ENCODE results near the gene ZNF865. TPM values are rescaled to one million over a fixed set of nuclear protein-coding genes. Genes with fewer than 3 reads are reported as not detected.
A peak's percentile ranks its signal among the peaks of the same experiment; 100 is the strongest.

The ZNF865 gene
- total RNA-seq, 1 experiment from 2014 or later: 12.2 TPM

DNA sequence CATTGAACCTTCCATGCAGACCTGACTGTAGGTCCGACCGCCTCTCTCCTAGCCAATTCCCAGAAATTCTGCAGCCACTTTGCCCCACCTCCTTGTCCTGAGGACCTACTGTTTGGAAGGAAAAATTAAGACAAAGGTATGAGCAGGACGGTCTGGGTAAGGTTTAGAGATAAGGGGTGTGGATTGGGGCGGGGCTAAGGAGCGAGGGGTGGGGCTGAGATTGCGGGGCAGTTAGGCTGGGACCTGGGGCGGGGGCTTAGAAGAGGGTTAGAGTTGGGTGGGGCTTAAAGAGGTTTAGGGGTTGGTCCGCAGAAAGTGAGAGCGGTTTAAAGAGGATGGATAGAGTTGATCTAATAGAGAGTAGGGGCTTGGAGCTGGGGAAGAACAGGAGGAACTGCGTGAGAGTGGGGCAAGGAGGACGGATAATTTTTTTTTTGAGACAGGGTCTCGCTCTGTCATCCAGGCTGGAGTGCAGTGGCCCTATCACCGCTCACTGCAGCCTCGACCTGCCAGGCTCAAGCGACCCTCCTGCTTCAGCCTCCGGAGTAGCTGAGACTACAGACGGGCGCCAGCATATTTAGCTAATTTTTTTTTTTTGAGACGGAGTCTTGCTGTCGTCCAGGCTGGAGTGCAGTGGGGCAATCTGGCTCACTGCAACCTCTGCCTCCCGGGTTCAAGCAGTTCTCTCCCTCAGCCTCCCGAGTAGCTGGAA is 1.7 kb upstream of the ZNF865 start:
- intact Hi-C loops (cut with micrococcal nuclease): no loop called here
- Mint-ChIP-seq H3K9me3 (ENCODE audit: unreplicated experiment) (no peaks in the 10 kb centered on the region), H3K4me1 (ENCODE audit: insufficient read depth, unreplicated experiment) (peaks cover 50% of the 10 kb centered on the region), H3K27me3 (ENCODE audit: insufficient read depth, unreplicated experiment) (no peaks in the 10 kb centered on the region), H3K36me3 (ENCODE audit: insufficient read depth, unreplicated experiment) (peaks cover 33% of the 10 kb centered on the region), H3K4me3 (ENCODE audit: unreplicated experiment) (peak overlapping the region; percentile 40), H3K27ac (ENCODE audit: low read depth, unreplicated experiment) (no peak overlapping the region)
- ChIA-PET CTCF (interaction anchor here (0.8 to 4.5 kb wide), 4 partner anchors 24 to 100 kb away, joined by 3 to 23 read pairs (median 14); no protein-coding TSS in a partner anchor), POLR2A (interaction anchor here (0.6 to 1.6 kb wide), 9 partner anchors 21 to 1141 kb away, joined by 3 to 8 read pairs (median 4); partner anchors contain the start of genes ZNF581 and ZNF784)
- TF ChIP-seq, protein P1, sequence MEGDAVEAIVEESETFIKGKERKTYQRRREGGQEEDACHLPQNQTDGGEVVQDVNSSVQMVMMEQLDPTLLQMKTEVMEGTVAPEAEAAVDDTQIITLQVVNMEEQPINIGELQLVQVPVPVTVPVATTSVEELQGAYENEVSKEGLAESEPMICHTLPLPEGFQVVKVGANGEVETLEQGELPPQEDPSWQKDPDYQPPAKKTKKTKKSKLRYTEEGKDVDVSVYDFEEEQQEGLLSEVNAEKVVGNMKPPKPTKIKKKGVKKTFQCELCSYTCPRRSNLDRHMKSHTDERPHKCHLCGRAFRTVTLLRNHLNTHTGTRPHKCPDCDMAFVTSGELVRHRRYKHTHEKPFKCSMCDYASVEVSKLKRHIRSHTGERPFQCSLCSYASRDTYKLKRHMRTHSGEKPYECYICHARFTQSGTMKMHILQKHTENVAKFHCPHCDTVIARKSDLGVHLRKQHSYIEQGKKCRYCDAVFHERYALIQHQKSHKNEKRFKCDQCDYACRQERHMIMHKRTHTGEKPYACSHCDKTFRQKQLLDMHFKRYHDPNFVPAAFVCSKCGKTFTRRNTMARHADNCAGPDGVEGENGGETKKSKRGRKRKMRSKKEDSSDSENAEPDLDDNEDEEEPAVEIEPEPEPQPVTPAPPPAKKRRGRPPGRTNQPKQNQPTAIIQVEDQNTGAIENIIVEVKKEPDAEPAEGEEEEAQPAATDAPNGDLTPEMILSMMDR (IDR thresholded peaks at IDR 0.05; ENCODE audit: unreplicated experiment): no peak
- no TSS peak for BruUV-seq (replicated peaks)
- DNase-seq (ENCODE audit: unreplicated experiment): no peak

DNA sequence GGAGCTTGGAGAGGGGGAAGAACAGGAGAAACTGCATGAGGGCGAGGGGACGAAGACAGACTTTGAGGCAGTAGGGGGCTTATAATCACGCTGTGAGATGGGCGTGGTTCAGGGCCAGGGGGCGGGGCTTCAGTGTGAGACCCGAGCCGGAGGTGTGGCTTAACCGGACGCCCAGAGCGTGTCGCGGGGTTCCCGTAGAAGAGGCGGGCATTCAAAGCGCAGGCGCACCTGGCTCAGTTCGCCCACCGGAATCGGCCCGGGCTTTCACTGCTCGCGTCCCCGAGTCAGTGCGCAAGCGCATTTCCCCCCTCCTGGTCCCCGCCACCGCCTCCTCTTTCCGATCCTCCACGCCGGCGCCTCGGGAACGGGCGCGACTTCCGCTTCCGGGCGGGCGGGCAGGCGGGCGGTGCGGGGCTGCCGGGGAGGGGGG is 225 bp upstream of the ZNF865 start:
- Mint-ChIP-seq H3K36me3 (ENCODE audit: insufficient read depth, unreplicated experiment) (peaks cover 32% of the 10 kb centered on the region), H3K4me3 (ENCODE audit: unreplicated experiment) (peak overlapping the region; percentile 84), H3K27me3 (ENCODE audit: insufficient read depth, unreplicated experiment) (no peaks in the 10 kb centered on the region), H3K9me3 (ENCODE audit: unreplicated experiment) (no peaks in the 10 kb centered on the region), H3K4me1 (ENCODE audit: insufficient read depth, unreplicated experiment) (peaks cover 46% of the 10 kb centered on the region), H3K27ac (ENCODE audit: low read depth, unreplicated experiment) (peak overlapping the region; percentile 80)
- no TSS peak for BruUV-seq (replicated peaks)
- CTCF ChIA-PET: interaction anchor here (0.6 to 4.5 kb wide), 21 partner anchors 13 to 138 kb away, joined by 3 to 32 read pairs (median 4); partner anchors contain the start of genes SSC5D and ZNF628
- intact Hi-C loops (cut with micrococcal nuclease): loop anchor here (5.0 kb wide), 1 partner anchor 1413 kb away; the partner anchor contains the start of gene TSEN34
- TF ChIP-seq, protein P1 (IDR thresholded peaks at IDR 0.05; ENCODE audit: unreplicated experiment): no peak
- POLR2A ChIA-PET: interaction anchor here (0.7 to 2.2 kb wide), 10 partner anchors 19 to 1142 kb away, joined by 3 to 15 read pairs (median 6); partner anchors contain the start of genes ISOC2, LENG9, U2AF2 and ZNF784
- peak; percentile 99 for DNase-seq (ENCODE audit: unreplicated experiment)

DNA sequence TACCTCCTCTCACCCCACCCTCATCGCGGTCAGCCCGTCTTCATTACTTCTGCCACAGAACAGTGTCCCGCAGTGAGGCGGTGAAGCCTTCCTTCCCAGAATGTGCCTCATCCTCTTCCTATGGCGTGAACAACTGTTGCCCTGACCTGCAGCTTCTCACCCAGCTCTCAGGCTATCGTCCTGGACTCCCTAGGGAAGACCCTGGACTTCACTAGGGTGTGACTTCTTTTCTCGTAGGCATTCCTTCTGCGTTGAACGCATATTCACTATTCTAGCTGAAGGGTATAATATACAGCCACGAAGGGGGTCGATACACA is 982 bp downstream of the ZNF865 start:
- no TSS peak for BruUV-seq (replicated peaks)
- peak overlapping the region; percentile 84 for H3K4me3 Mint-ChIP-seq (ENCODE audit: unreplicated experiment)
- POLR2A ChIA-PET: interaction anchor here (0.7 to 2.2 kb wide), 13 partner anchors 11 to 267 kb away, joined by 4 to 15 read pairs (median 6); partner anchors contain the start of genes ISOC2, KMT5C, U2AF2 and ZNF579

More for the DNA sequence above, 982 bp downstream of the ZNF865 start:
- peak overlapping the region; percentile 83 for H3K27ac Mint-ChIP-seq (ENCODE audit: low read depth, unreplicated experiment)
- H3K9me3 Mint-ChIP-seq (ENCODE audit: unreplicated experiment): no peaks in the 10 kb centered on the region
- no peaks in the 10 kb centered on the region for H3K27me3 Mint-ChIP-seq (ENCODE audit: insufficient read depth, unreplicated experiment)
- DNase-seq (ENCODE audit: unreplicated experiment): no peak
- peaks cover 32% of the 10 kb centered on the region for H3K36me3 Mint-ChIP-seq (ENCODE audit: insufficient read depth, unreplicated experiment)
- TF ChIP-seq, protein P1 (IDR thresholded peaks at IDR 0.05; ENCODE audit: unreplicated experiment): no peak
- CTCF ChIA-PET: interaction anchor here (0.7 to 4.5 kb wide), 25 partner anchors 12 to 466 kb away, joined by 3 to 32 read pairs (median 5); partner anchors contain the start of genes ZNF628 and ZNF784
- intact Hi-C loops (cut with micrococcal nuclease): loop anchor here (1.0 to 5.0 kb wide), 3 partner anchors 18 to 1414 kb away; partner anchors contain the start of genes TSEN34 and ZNF784
- H3K4me1 Mint-ChIP-seq (ENCODE audit: insufficient read depth, unreplicated experiment): peaks cover 40% of the 10 kb centered on the region
